Suprapubic skin (tissue), 4 donors: ENCODE measurements around the gene PSPH. TPM values are rescaled to one million over a fixed set of nuclear protein-coding genes. Genes with fewer than 3 reads are reported as not detected.
"Not testable (repeated sequence)": the region's sequence is repeated elsewhere in the genome, so short reads cannot be mapped to it uniquely, and the experiment has no call there.

ENCODE experiments used
- DNase-seq, 2 donors: peaks; one replicate each; pipeline ENCODE4 v3.0.0-alpha.2; 2019; ENCODE audit warnings: low spot score in 2 of 2
- H3K27ac ChIP-seq: fragments of 200-600 bp; sonication (generic); one replicate; pipeline ENCODE4 v1.5.1; 2019
- H3K27me3 ChIP-seq: fragments of 200-600 bp; sonication (generic); one replicate; pipeline ENCODE4 v1.5.1; 2019
- H3K36me3 ChIP-seq: fragments of 200-600 bp; sonication (generic); one replicate; pipeline ENCODE4 v1.5.1; 2019
- H3K4me1 ChIP-seq: fragments of 200-600 bp; sonication (generic); one replicate; pipeline ENCODE4 v1.5.1; 2019
- H3K4me3 ChIP-seq: fragments of 200-600 bp; sonication (generic); one replicate; pipeline ENCODE4 v1.5.1; 2019; ENCODE audit warnings: mild to moderate bottlenecking
- H3K9me3 ChIP-seq: fragments of 200-600 bp; sonication (generic); one replicate; pipeline ENCODE4 v1.5.1; 2019
- EP300 ChIP-seq: sonication (generic); formaldehyde crosslinking; IDR thresholded peaks from one replicate; pipeline ENCODE4 v1.6.1; 2017; ENCODE audit warnings: antibody characterized with exemption
- POLR2A ChIP-seq, 2 donors: fragments of 450-650 bp; IDR thresholded peaks; one replicate each; pipeline ENCODE4 v1.6.1; 2017; ENCODE audit warnings: antibody characterized with exemption in 2 of 2, mild to moderate bottlenecking in 2 of 2, moderate library complexity in 2 of 2
- POLR2AphosphoS5 ChIP-seq, 3 donors: sonication (generic); formaldehyde crosslinking; IDR thresholded peaks; one replicate each; pipeline ENCODE4 v1.6.1; 2017; ENCODE audit warnings: antibody characterized with exemption in 3 of 3
- WGBS: methylation state at CpG from one replicate; pipeline ENCODE4 v1.1.5; 2018; 5-methylcytosine and 5-hydroxymethylcytosine counted together
- total RNA-seq, 4 donors: library from RNA; depleted of rRNA; stranded (reverse); fragments of >200 nt; gene quantifications; one replicate each; pipeline ENCODE4 v1.1.0, GENCODE V29; 2016
- TF ChIP-seq, protein P1 (sequence below), 2 donors: fragments of 200-600 bp in 1 of 2; fragments of 450-650 bp in 1 of 2; sonication (generic) in 1 of 2; IDR thresholded peaks; one replicate each; pipeline ENCODE4 v1.5.1; 2016 to 2019; ENCODE audit warnings: antibody characterized with exemption in 2 of 2, mild to moderate bottlenecking in 1 of 2, moderate library complexity in 1 of 2

PSPH gene
- total RNA-seq, 4 donors from 2014 or later, result 4.1 to 19.2 (median 14.1) TPM

DNA sequence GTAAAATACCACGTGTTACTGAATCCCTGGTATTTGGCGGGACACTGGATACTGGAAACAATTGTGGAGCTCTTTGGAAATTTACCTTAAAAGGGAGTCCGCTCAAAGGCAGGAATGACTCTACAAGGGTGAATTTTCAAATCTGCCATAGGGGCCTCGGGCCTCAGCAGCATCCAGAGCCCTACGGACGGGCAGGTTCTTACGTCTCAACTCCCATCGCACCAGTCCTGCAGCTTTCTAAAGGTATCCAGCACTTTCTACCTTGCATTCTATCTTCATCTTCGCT is 248 bp downstream of the PSPH start:
- Histone ChIP-seq H3K4me3 (peak overlapping the region; percentile 97), H3K27me3 (no peaks in the 10 kb centered on the region), H3K4me1 (peaks cover 23% of the 10 kb centered on the region), H3K9me3 (no peaks in the 10 kb centered on the region), H3K36me3 (peaks cover 33% of the 10 kb centered on the region), H3K27ac (peak overlapping the region; percentile 94)
- no peak for TF ChIP-seq POLR2A (IDR thresholded peaks at IDR 0.05)
- no peak for TF ChIP-seq POLR2AphosphoS5 (IDR thresholded peaks at IDR 0.05)
- TF ChIP-seq EP300, result no peak
- TF ChIP-seq, protein P1, sequence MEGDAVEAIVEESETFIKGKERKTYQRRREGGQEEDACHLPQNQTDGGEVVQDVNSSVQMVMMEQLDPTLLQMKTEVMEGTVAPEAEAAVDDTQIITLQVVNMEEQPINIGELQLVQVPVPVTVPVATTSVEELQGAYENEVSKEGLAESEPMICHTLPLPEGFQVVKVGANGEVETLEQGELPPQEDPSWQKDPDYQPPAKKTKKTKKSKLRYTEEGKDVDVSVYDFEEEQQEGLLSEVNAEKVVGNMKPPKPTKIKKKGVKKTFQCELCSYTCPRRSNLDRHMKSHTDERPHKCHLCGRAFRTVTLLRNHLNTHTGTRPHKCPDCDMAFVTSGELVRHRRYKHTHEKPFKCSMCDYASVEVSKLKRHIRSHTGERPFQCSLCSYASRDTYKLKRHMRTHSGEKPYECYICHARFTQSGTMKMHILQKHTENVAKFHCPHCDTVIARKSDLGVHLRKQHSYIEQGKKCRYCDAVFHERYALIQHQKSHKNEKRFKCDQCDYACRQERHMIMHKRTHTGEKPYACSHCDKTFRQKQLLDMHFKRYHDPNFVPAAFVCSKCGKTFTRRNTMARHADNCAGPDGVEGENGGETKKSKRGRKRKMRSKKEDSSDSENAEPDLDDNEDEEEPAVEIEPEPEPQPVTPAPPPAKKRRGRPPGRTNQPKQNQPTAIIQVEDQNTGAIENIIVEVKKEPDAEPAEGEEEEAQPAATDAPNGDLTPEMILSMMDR (IDR thresholded peaks at IDR 0.05), result no peak
- DNase-seq, result no peak
- 0% methylated on average over 9 of the region's 9 CpGs for WGBS

DNA sequence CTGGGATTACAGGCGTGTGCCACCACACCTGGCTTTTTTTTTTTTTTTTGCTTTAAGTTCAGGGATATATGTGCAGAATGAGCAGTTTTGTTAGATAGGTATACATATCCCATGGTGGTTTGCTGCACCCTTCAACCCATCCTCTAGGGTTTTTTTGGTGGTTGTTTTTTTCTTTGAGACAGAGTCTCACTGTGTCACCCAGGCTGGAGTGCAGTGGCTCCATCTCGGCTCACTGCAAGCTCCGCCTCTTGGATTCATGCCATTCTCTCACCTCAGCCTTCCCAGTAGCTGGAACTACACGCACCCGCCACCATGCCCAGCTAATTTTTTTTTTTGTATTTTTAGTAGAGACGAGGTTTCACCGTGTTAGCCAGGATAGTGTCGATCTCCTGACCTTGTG is 2.5 kb downstream of the PSPH start:
- DNase-seq, H3K9me3 ChIP-seq, H3K27ac ChIP-seq, H3K4me3 ChIP-seq, H3K27me3 ChIP-seq: not testable (repeated sequence)
- Histone ChIP-seq H3K4me1 (peaks cover 23% of the 10 kb centered on the region), H3K36me3 (peaks cover 11% of the 10 kb centered on the region)
- 62% methylated on average over 8 of the region's 8 CpGs for WGBS

DNA sequence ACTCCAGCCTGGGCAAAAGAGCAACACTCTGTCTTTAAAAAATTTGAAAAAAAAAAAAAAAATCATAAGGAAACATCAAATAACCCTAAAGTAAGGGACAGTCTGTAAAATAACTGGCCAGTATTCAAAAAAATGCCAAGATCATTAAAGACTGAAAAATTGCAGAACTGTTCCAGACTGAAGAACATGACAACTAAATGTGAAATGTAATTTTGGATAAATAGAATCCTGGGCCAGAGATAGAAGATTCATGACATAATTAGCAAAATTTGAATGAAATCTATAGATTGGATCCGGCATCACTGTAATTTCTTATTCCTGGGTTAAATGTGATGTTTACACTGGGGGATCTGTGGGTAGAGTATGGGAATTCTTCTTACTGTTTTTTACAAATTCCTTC is 3.0 kb downstream of the PSPH start:
- 65% methylated on average over 1 of the region's 1 CpG for WGBS
- Histone ChIP-seq H3K27me3 (no peaks in the 10 kb centered on the region), H3K9me3 (no peaks in the 10 kb centered on the region), H3K4me1 (peaks cover 22% of the 10 kb centered on the region), H3K4me3 (no peak overlapping the region), H3K36me3 (peaks cover 6% of the 10 kb centered on the region), H3K27ac (no peak overlapping the region)
- no peak for DNase-seq
- TF ChIP-seq, protein P1 (IDR thresholded peaks at IDR 0.05), result no peak
- TF ChIP-seq POLR2AphosphoS5 (IDR thresholded peaks at IDR 0.05) (no peak), EP300 (no peak), POLR2A (IDR thresholded peaks at IDR 0.05) (no peak)

DNA sequence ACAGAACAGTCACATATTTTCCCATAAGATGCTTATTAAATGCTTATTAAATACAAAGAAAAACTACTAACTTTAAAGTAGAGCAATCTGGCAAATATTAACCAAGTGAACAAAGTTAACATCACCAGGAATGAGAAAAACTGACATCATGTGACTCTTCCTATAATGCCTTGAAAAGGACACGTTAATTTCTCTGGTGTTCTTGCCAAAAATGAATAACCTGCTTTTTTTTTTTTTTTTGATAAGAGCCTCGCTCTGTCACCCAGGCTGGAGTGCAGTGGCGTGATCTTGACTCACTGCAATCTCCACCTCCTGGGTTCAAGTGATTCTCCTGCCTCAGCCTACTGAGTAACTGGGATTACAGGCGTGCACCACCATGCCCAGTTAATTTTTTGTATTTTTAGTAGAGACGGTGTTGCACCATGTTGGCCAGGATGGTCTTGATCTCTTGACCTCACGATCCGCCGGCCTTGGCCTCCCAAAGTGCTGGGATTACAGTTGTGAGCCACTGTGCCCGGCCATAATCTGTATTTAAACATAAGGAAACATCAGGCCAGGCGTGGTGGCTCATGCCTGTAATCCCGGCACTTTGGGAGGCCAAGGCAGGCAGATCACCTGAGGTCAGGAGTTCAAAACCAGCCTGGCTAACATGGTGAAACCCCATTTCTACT is 3.7 kb downstream of the PSPH start:
- H3K36me3 ChIP-seq, H3K4me3 ChIP-seq, H3K27me3 ChIP-seq, DNase-seq, H3K9me3 ChIP-seq, H3K27ac ChIP-seq: not testable (repeated sequence)
- WGBS, result 86% methylated on average over 10 of the region's 11 CpGs
- peaks cover 16% of the 10 kb centered on the region for H3K4me1 ChIP-seq

DNA sequence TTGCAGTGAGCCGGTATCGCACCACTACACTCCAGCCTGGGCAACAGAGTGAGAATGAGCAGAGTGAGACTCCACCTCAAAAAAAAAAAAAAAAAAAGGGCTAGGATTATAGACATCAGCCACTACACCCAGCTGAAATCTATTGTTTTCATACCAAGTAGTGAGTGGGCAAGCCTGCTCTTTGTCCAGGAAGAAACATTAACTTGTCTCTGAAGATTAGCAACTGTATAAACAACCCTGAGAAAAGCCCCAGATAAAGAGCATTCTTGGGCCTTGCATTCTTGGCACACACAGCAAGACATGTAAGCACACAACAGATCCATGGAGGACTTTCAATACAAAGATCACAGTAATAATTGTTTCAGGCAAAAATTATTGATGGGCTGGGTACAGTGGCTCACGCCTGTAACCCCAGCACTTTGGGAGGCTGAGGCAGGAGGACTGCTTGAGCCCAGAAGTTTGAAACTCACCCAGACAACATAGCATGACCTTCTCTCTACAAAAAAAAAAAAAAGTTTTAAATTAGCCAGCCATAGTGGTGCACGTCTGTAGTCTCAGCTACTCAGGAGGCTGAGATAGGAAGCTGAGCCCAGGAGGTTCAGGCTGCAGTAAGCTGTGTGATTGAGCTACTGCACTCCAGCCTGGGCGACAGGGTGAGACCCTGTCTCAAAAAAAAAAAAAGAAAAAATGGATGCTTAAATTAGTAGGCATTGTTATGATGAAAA is 4.4 kb downstream of the PSPH start:
- TF ChIP-seq, protein P1 (IDR thresholded peaks at IDR 0.05), result no peak
- no peak for TF ChIP-seq POLR2AphosphoS5 (IDR thresholded peaks at IDR 0.05)
- no peak for TF ChIP-seq EP300
- TF ChIP-seq POLR2A (IDR thresholded peaks at IDR 0.05), result no peak
- Histone ChIP-seq H3K4me1 (peaks cover 10% of the 10 kb centered on the region), H3K4me3 (no peak overlapping the region), H3K36me3 (no peaks in the 10 kb centered on the region), H3K27ac (peak overlapping the region; percentile 11), H3K27me3 (no peaks in the 10 kb centered on the region), H3K9me3 (no peaks in the 10 kb centered on the region)
- DNase-seq, result no peak
- 58% methylated on average over 5 of the region's 5 CpGs for whole genome bisulfite sequencing

DNA sequence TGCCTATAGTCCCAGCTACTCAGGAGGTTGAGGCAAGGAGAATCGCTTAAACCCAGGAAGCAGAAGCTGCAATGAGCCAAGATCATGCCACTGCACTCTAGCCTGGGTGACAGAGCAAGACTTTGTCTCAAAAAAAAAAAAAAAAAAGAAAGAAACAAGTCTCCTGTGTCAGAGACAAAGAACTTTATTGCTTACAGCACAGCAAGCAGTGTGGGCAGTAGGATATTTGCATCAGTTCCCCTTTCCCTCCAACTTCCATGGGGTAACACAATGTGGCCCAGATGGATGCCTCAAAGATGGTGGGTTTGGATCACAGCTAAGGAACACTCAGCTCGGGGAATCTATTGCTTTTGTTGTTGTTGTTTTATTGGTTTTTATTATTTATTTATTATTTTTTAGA is 5.5 kb downstream of the PSPH start:
- not testable (repeated sequence) for H3K27me3 ChIP-seq, H3K4me1 ChIP-seq, H3K27ac ChIP-seq, H3K4me3 ChIP-seq, H3K36me3 ChIP-seq, DNase-seq, H3K9me3 ChIP-seq
- 90% methylated on average over 2 of the region's 2 CpGs for WGBS

DNA sequence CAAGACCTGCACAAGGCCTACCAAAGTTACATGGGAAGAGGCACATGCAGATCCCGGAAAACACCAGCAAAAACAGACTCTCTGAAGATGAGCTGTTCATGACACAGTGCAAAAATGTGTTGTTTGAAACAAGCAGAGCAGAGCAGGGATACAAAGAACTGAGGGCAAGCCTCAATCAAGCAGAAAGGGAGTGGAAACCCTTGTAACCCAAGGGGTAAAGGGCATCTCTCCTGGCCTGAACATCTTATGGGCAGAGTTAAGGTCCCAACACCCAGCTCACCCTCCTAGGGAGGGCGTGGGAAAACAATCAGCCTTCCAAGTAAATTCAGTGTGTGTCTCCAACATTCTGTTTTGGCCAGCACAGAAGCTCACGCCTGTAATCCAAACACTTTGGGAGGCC is 10.5 kb downstream of the PSPH start:
- 86% methylated on average over 3 of the region's 3 CpGs for WGBS
- H3K4me1 ChIP-seq, result no peaks in the 10 kb centered on the region
- peaks cover 4% of the 10 kb centered on the region for H3K36me3 ChIP-seq
- no peak overlapping the region for H3K4me3 ChIP-seq
- no peak overlapping the region for H3K27ac ChIP-seq
- peak in 1 of 2 donors; percentile 16 for DNase-seq
- no peaks in the 10 kb centered on the region for H3K9me3 ChIP-seq
- TF ChIP-seq POLR2A (IDR thresholded peaks at IDR 0.05), result no peak
- TF ChIP-seq POLR2AphosphoS5 (IDR thresholded peaks at IDR 0.05), result no peak
- no peak for TF ChIP-seq EP300
- TF ChIP-seq, protein P1 (IDR thresholded peaks at IDR 0.05), result no peak
- no peaks in the 10 kb centered on the region for H3K27me3 ChIP-seq
